K562 treated with DMSO at 1 percent for 48 hours (cell line): ENCODE data around the gene HELQ. TPM values are rescaled to one million over a fixed set of nuclear protein-coding genes. Genes with fewer than 3 reads are reported as not detected.

Source experiments
- total RNA-seq: library from RNA; unstranded; fragments of 300-600 nt; gene quantifications from 2 replicates; pipeline ENCODE4 v1.2.3, GENCODE V29; 2022; ENCODE audit warnings: low replicate concordance; ENCODE audit errors: extremely low read depth

The HELQ gene, protein sequence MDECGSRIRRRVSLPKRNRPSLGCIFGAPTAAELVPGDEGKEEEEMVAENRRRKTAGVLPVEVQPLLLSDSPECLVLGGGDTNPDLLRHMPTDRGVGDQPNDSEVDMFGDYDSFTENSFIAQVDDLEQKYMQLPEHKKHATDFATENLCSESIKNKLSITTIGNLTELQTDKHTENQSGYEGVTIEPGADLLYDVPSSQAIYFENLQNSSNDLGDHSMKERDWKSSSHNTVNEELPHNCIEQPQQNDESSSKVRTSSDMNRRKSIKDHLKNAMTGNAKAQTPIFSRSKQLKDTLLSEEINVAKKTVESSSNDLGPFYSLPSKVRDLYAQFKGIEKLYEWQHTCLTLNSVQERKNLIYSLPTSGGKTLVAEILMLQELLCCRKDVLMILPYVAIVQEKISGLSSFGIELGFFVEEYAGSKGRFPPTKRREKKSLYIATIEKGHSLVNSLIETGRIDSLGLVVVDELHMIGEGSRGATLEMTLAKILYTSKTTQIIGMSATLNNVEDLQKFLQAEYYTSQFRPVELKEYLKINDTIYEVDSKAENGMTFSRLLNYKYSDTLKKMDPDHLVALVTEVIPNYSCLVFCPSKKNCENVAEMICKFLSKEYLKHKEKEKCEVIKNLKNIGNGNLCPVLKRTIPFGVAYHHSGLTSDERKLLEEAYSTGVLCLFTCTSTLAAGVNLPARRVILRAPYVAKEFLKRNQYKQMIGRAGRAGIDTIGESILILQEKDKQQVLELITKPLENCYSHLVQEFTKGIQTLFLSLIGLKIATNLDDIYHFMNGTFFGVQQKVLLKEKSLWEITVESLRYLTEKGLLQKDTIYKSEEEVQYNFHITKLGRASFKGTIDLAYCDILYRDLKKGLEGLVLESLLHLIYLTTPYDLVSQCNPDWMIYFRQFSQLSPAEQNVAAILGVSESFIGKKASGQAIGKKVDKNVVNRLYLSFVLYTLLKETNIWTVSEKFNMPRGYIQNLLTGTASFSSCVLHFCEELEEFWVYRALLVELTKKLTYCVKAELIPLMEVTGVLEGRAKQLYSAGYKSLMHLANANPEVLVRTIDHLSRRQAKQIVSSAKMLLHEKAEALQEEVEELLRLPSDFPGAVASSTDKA
- total RNA-seq = not detected in 2 replicates

DNA sequence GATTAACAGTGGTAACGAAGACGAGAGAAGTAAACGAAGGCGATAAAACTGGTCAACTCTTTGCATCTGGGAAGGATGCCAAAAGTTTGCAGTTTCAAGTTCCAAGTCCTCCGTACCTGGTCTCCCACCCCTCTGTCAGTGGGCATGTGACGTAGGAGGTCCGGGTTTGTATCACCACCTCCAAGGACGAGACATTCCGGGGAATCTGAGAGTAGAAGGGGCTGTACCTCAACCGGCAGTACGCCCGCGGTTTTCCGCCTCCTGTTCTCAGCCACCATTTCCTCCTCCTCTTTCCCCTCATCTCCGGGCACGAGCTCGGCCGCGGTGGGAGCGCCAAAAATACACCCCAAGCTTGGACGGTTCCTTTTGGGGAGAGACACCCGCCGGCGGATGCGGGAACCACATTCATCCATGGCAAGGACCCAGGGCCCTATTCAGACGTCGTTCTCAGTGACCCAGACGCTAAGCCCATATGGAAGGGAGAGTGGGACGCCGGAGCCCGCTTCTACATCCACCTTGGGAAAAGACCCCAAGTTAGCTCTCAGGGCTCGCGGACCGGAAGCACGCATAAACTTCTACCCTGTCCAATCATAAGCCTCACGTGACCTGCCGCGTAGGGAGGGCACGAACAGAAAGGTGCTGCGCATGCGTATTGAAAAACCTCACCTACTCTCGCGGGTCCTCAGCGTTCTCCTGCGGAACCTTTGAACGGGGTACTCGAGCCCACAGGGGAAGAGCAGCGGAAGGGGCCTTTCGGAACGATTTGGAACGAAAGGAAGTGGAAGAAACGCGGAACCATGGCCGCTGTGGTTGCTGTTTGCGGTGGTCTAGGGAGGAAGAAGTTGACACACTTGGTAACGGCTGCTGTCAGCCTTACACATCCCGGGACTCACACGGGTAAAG lies at the start of gene HELQ, which contains the start of gene MRPS18C:
Gene HELQ (minus strand): TSS at position 543 of the 903 bp plus-strand sequence. CDS start 130 bp downstream, at position 413.
Gene MRPS18C (plus strand): TSS at position 778 of the 903 bp plus-strand sequence. CDS start 20 bp downstream, at position 798.

DNA sequence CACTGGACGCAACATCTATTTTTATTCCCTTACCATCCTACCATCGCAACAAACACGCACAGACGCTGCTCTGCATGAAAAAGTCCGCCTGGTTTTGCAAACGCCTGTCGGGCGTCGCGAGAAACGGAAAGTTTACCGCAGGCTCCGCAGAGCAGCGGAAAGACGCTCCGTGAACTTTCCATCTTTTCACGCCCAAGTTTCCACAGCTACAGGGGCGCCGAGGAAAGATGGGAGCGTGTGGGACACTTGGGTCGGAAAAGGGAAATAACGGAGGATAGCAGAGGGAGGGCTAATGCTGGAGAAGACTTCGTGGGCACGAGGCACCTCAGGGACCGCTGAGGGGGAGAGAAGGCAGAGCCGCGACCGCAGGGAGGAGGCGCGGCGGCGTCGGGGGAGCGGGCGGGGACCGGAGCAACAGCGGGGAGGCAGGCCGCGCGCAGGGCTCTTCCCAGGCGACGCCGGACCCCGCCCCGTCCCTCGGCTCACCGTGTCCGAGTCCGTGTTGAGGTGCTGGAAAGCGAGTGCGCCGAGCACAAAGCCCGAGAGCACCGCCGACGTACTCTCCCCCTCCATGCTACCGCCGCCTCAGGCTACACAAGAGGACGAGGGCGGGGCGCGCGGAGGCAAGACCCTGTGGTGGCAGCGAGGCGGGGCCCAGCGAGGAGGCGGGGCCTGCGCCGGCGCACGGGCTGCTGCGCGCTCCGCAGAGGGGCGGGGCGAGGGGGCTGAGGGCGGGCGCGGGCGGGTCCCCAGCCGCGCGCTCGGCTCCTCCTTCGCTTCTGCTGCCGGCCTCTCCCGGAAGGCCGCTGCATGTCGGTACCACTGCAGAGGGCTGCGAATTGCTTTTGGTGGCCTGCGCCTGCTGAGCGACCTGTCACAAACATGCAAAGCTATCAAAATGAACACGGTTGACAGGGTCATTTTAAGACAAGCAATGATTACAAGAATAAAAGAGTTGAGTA lies 29.2 kb upstream of the HELQ start, which contains the start of gene ABRAXAS1:
Gene ABRAXAS1 (minus strand): TSS at position 601 of the 962 bp plus-strand sequence. CDS start 28 bp downstream, at position 573.

Other genes with a start within 250 kb of the HELQ start
- not detected in 2 replicates for gene COQ2, start 171.0 kb downstream of the HELQ start, total RNA-seq
- gene HPSE, start 121.0 kb downstream of the HELQ start, total RNA-seq = not detected in 2 replicates
- not detected in 2 replicates for gene MRPS18C, start 235 bp upstream of the HELQ start, total RNA-seq
- not detected in 2 replicates for gene ABRAXAS1, start 29.3 kb upstream of the HELQ start, total RNA-seq
- not detected in 2 replicates for gene GPAT3, start 80.3 kb upstream of the HELQ start, total RNA-seq